Measurements from ENCODE around the gene WFDC5.

GRCh38 chr20:45072066-45072465 lies 42.9 kb downstream of the WFDC5 start:
- TF ChIP-seq PAX8 (IDR thresholded peaks at IDR 0.05) (no peak), RCOR1 (conservative IDR thresholded peaks at IDR 0.05; ENCODE audit: low read depth, low read length) (no peak), EZH2 (IDR thresholded peaks at IDR 0.05; ENCODE audit: borderline replicate concordance, control insufficient read depth, low read depth, low read length) (no peak), EP300 (IDR thresholded peaks at IDR 0.05; ENCODE audit: borderline replicate concordance in 1 of 2, control insufficient read depth in 1 of 2, low read depth in 2 of 2, low read length in 2 of 2) (no peak), ZNF274 (IDR thresholded peaks at IDR 0.05; ENCODE audit: insufficient read depth, insufficient read length) (no peak), ZNF592 (IDR thresholded peaks at IDR 0.05) (no peak), ZNF24 (IDR thresholded peaks at IDR 0.05) (no peak), BMI1 (IDR thresholded peaks at IDR 0.05; ENCODE audit: borderline replicate concordance) (no peak), IKZF2 (IDR thresholded peaks at IDR 0.05) (no peak)
- TF ChIP-seq, protein P1, sequence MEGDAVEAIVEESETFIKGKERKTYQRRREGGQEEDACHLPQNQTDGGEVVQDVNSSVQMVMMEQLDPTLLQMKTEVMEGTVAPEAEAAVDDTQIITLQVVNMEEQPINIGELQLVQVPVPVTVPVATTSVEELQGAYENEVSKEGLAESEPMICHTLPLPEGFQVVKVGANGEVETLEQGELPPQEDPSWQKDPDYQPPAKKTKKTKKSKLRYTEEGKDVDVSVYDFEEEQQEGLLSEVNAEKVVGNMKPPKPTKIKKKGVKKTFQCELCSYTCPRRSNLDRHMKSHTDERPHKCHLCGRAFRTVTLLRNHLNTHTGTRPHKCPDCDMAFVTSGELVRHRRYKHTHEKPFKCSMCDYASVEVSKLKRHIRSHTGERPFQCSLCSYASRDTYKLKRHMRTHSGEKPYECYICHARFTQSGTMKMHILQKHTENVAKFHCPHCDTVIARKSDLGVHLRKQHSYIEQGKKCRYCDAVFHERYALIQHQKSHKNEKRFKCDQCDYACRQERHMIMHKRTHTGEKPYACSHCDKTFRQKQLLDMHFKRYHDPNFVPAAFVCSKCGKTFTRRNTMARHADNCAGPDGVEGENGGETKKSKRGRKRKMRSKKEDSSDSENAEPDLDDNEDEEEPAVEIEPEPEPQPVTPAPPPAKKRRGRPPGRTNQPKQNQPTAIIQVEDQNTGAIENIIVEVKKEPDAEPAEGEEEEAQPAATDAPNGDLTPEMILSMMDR (IDR thresholded peaks at IDR 0.05 in 2 of 3, conservative IDR thresholded peaks at IDR 0.05 in 1 of 3; ENCODE audit: control insufficient read depth in 2 of 3, extremely low read depth in 1 of 3, insufficient read depth in 1 of 3, low read depth in 3 of 3, low read length in 3 of 3): no peak
- TF ChIP-seq, protein P2, sequence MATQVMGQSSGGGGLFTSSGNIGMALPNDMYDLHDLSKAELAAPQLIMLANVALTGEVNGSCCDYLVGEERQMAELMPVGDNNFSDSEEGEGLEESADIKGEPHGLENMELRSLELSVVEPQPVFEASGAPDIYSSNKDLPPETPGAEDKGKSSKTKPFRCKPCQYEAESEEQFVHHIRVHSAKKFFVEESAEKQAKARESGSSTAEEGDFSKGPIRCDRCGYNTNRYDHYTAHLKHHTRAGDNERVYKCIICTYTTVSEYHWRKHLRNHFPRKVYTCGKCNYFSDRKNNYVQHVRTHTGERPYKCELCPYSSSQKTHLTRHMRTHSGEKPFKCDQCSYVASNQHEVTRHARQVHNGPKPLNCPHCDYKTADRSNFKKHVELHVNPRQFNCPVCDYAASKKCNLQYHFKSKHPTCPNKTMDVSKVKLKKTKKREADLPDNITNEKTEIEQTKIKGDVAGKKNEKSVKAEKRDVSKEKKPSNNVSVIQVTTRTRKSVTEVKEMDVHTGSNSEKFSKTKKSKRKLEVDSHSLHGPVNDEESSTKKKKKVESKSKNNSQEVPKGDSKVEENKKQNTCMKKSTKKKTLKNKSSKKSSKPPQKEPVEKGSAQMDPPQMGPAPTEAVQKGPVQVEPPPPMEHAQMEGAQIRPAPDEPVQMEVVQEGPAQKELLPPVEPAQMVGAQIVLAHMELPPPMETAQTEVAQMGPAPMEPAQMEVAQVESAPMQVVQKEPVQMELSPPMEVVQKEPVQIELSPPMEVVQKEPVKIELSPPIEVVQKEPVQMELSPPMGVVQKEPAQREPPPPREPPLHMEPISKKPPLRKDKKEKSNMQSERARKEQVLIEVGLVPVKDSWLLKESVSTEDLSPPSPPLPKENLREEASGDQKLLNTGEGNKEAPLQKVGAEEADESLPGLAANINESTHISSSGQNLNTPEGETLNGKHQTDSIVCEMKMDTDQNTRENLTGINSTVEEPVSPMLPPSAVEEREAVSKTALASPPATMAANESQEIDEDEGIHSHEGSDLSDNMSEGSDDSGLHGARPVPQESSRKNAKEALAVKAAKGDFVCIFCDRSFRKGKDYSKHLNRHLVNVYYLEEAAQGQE (IDR thresholded peaks at IDR 0.05; ENCODE audit: low read depth, low read length): no peak
